HEK293T (cell line): ENCODE results near the gene GZMM.

Experiments
- CTCF ChIA-PET: fragments of 350-600 bp; formaldehyde crosslinking; extraction: SDS; loops from one replicate; lab custom pipeline; 2021; ENCODE audit warnings: antibody characterized with exemption, inconsistent platforms; lab: Yijun Ruan, JAX
- POLR2A ChIA-PET: fragments of 350-600 bp; formaldehyde crosslinking; extraction: SDS; loops from one replicate; lab custom pipeline; 2020; ENCODE audit warnings: antibody characterized with exemption, inconsistent platforms; lab: Yijun Ruan, JAX
- DNase-seq: peaks from one replicate; pipeline ENCODE4 v3.0.0; 2012; ENCODE audit warnings: mixed read lengths; ENCODE audit errors: extremely low spot score
- ARNT ChIP-seq: fragments of 450-650 bp; IDR thresholded peaks from 2 replicates; pipeline ENCODE4 v1.6.1; 2017; ENCODE audit warnings: mild to moderate bottlenecking
- BHLHE40 ChIP-seq: fragments of 450-650 bp; IDR thresholded peaks from 2 replicates; pipeline ENCODE4 v1.6.1; 2016; ENCODE audit warnings: mild to moderate bottlenecking, moderate library complexity, borderline replicate concordance
- CTBP1 ChIP-seq: fragments of 450-650 bp; IDR thresholded peaks from 2 replicates; pipeline ENCODE4 v1.6.1; 2016; ENCODE audit warnings: borderline replicate concordance
- ELF4 ChIP-seq: fragments of 450-650 bp; IDR thresholded peaks from 2 replicates; pipeline ENCODE4 v1.6.1; 2017; ENCODE audit warnings: antibody characterized with exemption
- FOXA1 ChIP-seq: fragments of 450-650 bp; IDR thresholded peaks from 2 replicates; pipeline ENCODE4 v1.6.1; 2016; ENCODE audit warnings: mild to moderate bottlenecking
- FOXK2 ChIP-seq: fragments of 450-650 bp; IDR thresholded peaks from 2 replicates; pipeline ENCODE4 v1.6.1; 2016; ENCODE audit warnings: mild to moderate bottlenecking
- FOXM1 ChIP-seq: fragments of 450-650 bp; IDR thresholded peaks from 2 replicates; pipeline ENCODE4 v1.6.1; 2017; ENCODE audit warnings: mild to moderate bottlenecking, borderline replicate concordance
- HDGF ChIP-seq: fragments of 450-650 bp; IDR thresholded peaks from 2 replicates; pipeline ENCODE4 v1.6.1; 2017; ENCODE audit warnings: antibody characterized with exemption, borderline replicate concordance
- L3MBTL2 ChIP-seq: fragments of 450-650 bp; conservative IDR thresholded peaks from 2 replicates; pipeline ENCODE4 v1.6.1; 2016; ENCODE audit warnings: mild to moderate bottlenecking
- LEF1 ChIP-seq: fragments of 450-650 bp; IDR thresholded peaks from 2 replicates; pipeline ENCODE4 v1.6.1; 2017; ENCODE audit warnings: mild to moderate bottlenecking, borderline replicate concordance
- NFRKB ChIP-seq: fragments of 450-650 bp; IDR thresholded peaks from 2 replicates; pipeline ENCODE4 v1.6.1; 2016; ENCODE audit warnings: mild to moderate bottlenecking, moderate library complexity
- SP1 ChIP-seq: fragments of 450-650 bp; IDR thresholded peaks from 2 replicates; pipeline ENCODE4 v1.6.1; 2017
- SUZ12 ChIP-seq: fragments of 450-650 bp; IDR thresholded peaks from 2 replicates; pipeline ENCODE4 v1.6.1; 2016; ENCODE audit warnings: mild to moderate bottlenecking
- TARDBP ChIP-seq: fragments of 450-650 bp; IDR thresholded peaks from 2 replicates; pipeline ENCODE4 v1.6.1; 2016
- ZNF384 ChIP-seq: fragments of 450-650 bp; IDR thresholded peaks from 2 replicates; pipeline ENCODE4 v1.6.1; 2016
- TF ChIP-seq, protein P1 (sequence below): fragments of 450-650 bp; IDR thresholded peaks from 2 replicates; pipeline ENCODE4 v1.6.1; 2016

The GZMM gene

DNA sequence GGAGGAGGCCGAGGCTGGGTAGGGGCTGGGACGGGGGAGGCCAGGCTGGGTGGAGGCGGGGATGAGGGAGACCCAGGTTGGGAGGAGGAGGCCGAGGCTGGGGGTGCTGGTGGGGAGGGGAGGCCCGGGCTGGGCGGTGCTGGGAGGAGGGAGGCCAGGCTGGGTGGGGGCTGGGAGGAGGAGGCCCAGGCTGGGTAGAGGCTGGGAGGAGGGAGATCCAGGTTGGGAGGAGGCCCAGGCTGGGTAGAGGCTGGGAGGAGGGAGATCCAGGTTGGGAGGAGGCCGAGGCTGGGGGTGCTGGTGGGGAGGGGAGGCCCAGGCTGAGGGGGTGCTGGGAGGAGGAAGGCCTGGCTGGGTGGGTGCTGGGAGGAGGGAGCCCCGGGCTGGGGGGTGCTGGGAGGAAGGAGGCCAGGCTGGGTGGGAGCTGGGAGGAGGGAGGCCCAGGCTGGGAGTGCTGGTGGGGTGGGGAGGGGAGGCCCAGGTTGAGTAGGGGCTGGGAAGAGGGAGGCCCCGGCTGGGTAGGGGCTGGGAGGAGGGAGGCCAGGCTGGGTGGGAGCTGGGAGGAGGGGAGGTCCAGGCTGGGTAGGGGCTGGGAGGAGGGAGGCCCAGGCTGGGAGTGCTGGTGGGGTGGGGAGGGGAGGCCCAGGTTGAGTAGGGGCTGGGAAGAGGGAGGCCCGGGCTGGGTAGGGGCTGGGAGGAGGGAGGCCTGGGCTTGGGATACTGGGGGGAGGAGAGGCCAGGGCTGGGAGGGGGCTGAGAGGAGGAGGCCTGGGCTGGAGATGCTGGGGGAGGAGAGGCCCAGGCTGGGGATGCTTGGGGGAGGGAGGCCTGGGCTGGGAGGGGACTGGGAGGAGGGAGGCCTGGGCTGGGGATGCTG is 25.9 kb upstream of the GZMM start:
- no peak for DNase-seq
- TF ChIP-seq BHLHE40, result no peak
- ChIA-PET POLR2A (interaction anchor here (1.0 to 1.9 kb wide), 2 partner anchors 13 to 54 kb away, joined by 3 to 7 read pairs; partner anchors contain the start of genes BSG and CDC34), CTCF (interaction anchor here (0.6 kb wide), 1 partner anchor 12 kb away, joined by 4 read pairs; no protein-coding TSS in a partner anchor)

- no peak for DNase-seq
- no peak for TF ChIP-seq ZNF384
- TF ChIP-seq FOXM1, result no peak
- TF ChIP-seq, protein P1, sequence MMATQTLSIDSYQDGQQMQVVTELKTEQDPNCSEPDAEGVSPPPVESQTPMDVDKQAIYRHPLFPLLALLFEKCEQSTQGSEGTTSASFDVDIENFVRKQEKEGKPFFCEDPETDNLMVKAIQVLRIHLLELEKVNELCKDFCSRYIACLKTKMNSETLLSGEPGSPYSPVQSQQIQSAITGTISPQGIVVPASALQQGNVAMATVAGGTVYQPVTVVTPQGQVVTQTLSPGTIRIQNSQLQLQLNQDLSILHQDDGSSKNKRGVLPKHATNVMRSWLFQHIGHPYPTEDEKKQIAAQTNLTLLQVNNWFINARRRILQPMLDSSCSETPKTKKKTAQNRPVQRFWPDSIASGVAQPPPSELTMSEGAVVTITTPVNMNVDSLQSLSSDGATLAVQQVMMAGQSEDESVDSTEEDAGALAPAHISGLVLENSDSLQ, result no peak
- no peak for TF ChIP-seq FOXA1
- TF ChIP-seq L3MBTL2, result no peak
- TF ChIP-seq FOXK2, result no peak
- no peak for TF ChIP-seq HDGF
- no peak for TF ChIP-seq ARNT
- ChIA-PET CTCF (interaction anchor here (0.6 to 0.7 kb wide), 2 partner anchors 12 to 106 kb away, joined by 4 read pairs; no protein-coding TSS in a partner anchor), POLR2A (interaction anchor here (1.0 to 1.9 kb wide), 2 partner anchors 12 to 53 kb away, joined by 3 to 7 read pairs; partner anchors contain the start of genes BSG and CDC34)
These were observed 25.1 kb upstream of the GZMM start for GRCh38 chr19:518598-519231.

- CTCF ChIA-PET, result interaction anchor here (0.7 kb wide), 1 partner anchor 107 kb away, joined by 4 read pairs; no protein-coding TSS in a partner anchor
These were observed 24.4 kb upstream of the GZMM start for GRCh38 chr19:519449-519865.

DNA sequence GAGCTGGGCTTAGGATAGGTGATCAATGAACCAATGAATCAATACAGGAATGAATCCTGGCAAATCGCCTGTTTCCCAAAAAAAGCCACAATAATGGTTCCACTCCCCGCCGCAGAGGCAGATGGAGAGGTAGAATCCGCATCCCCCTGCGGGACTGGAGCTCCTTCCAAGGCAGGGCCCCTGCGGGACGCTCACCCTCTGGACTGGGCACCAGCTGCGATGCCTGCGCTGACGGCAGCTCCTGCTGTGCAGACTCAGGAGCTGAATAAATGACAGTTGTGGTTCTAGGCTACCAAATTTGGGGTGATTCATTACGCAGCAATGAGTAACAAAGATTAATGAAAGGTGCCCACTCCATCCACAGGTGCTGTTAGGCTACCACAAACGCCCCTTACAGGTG is 21.1 kb upstream of the GZMM start:
- POLR2A ChIA-PET, result interaction anchor here (1.6 to 3.0 kb wide), 3 partner anchors 8 to 16 kb away, joined by 4 to 20 read pairs (median 8); partner anchors contain the start of gene CDC34
- CTCF ChIA-PET, result no interaction called here

More at GRCh38 chr19:519449-519865, 24.4 kb upstream of the GZMM start:
- no peak for DNase-seq
- no peak for TF ChIP-seq ELF4
- TF ChIP-seq CTBP1, result no peak
- no peak for TF ChIP-seq FOXA1
- TF ChIP-seq ZNF384, result no peak
- no peak for TF ChIP-seq FOXK2
- TF ChIP-seq ARNT, result no peak
- TF ChIP-seq SP1, result no peak
- no peak for TF ChIP-seq LEF1
- no peak for TF ChIP-seq NFRKB
- no peak for TF ChIP-seq L3MBTL2
- TF ChIP-seq FOXM1, result no peak
- TF ChIP-seq BHLHE40, result no peak
- TF ChIP-seq, protein P1, result no peak
- TF ChIP-seq TARDBP, result no peak
- no peak for TF ChIP-seq SUZ12
- TF ChIP-seq HDGF, result no peak
- POLR2A ChIA-PET, result no interaction called here

GRCh38 chr19:524062-524674 is 19.7 kb upstream of the GZMM start:
- CTCF ChIA-PET, result no interaction called here
- no peak for DNase-seq
- TF ChIP-seq TARDBP, result no peak
- TF ChIP-seq ARNT, result no peak
- no peak for TF ChIP-seq NFRKB
- TF ChIP-seq BHLHE40, result no peak
- no peak for TF ChIP-seq L3MBTL2
- no peak for TF ChIP-seq FOXA1
- no peak for TF ChIP-seq LEF1
- no peak for TF ChIP-seq SUZ12
- no peak for TF ChIP-seq HDGF
- TF ChIP-seq CTBP1, result no peak
- TF ChIP-seq SP1, result no peak
- TF ChIP-seq, protein P1, result no peak
- TF ChIP-seq ZNF384, result no peak
- no peak for TF ChIP-seq FOXK2
- TF ChIP-seq ELF4, result no peak
- no peak for TF ChIP-seq FOXM1
- POLR2A ChIA-PET, result no interaction called here

More for the DNA sequence above, 21.1 kb upstream of the GZMM start:
- TF ChIP-seq LEF1 (no peak), ELF4 (no peak), NFRKB (no peak), ZNF384 (no peak), SUZ12 (no peak), TARDBP (no peak), CTBP1 (no peak), FOXK2 (no peak), SP1 (no peak), BHLHE40 (no peak), FOXA1 (no peak), HDGF (no peak), ARNT (no peak)
- TF ChIP-seq, protein P1, result no peak
- no peak for DNase-seq
